H1 (cell line): ENCODE results near the gene NUDC. TPM values are rescaled to one million over a fixed set of nuclear protein-coding genes. Genes with fewer than 3 reads are reported as not detected.

Source experiments
- CTCF ChIA-PET: fragments of 300-600 bp; sonication (Branson Sonifier 250); formaldehyde crosslinking; loops from one replicate; lab custom pipeline; 2021; ENCODE audit not compliant: partially characterized antibody; lab: Charles Lee
- POLR2A ChIA-PET: fragments of 300-600 bp; sonication (Branson Sonifier 250); formaldehyde crosslinking; loops from one replicate; lab custom pipeline; 2021; ENCODE audit warnings: inconsistent platforms; ENCODE audit not compliant: partially characterized antibody; lab: Charles Lee
- DNase-seq, 2 experiments: peaks; one replicate each; pipeline versions ENCODE4 v3.0.0 to v3.0.0-alpha.2; 2010 to 2022; ENCODE audit warnings: low spot score in 2 of 2, low read depth in 1 of 2, mixed read lengths in 1 of 2
- FAIRE-seq: peaks from 2 replicates; lab custom pipeline; 2011; peaks lifted over from hg19 to GRCh38; lab: Jason Lieb, UNC
- H2AFZ ChIP-seq: 2 replicates; pipeline ENCODE4 v1.8.1; 2012; ENCODE audit warnings: low read length, inconsistent platforms
- H2AK5ac ChIP-seq: 2 replicates; pipeline ENCODE4 v1.6.1; 2013; ENCODE audit warnings: low read depth, low read length
- H2BK120ac ChIP-seq: replicated peaks from 2 replicates; pipeline ENCODE3; 2013; ENCODE audit warnings: low read depth, low read length, inconsistent platforms
- H2BK12ac ChIP-seq: 2 replicates; pipeline ENCODE4 v1.6.1; 2013; ENCODE audit warnings: low read depth, low read length
- H2BK15ac ChIP-seq: 2 replicates; pipeline ENCODE4 v1.6.1; 2013; ENCODE audit warnings: low read length
- H2BK20ac ChIP-seq: 2 replicates; pipeline ENCODE4 v1.6.1; 2013; ENCODE audit warnings: low read length
- H2BK5ac ChIP-seq: 2 replicates; pipeline ENCODE4 v1.6.1; 2013; ENCODE audit warnings: low read depth, low read length
- H3K14ac ChIP-seq: 2 replicates; pipeline ENCODE4 v1.6.1; 2013; ENCODE audit warnings: inconsistent platforms; ENCODE audit not compliant: insufficient read length
- H3K18ac ChIP-seq: 2 replicates; pipeline ENCODE4 v1.6.1; 2013; ENCODE audit warnings: low read length; ENCODE audit errors: extremely low read depth
- H3K23ac ChIP-seq: 2 replicates; pipeline ENCODE4 v1.6.1; 2013; ENCODE audit warnings: inconsistent platforms; ENCODE audit not compliant: insufficient read length
- H3K23me2 ChIP-seq: 2 replicates; pipeline ENCODE4 v1.6.1; 2013; ENCODE audit warnings: low read depth, low read length
- H3K27ac ChIP-seq: 2 replicates; pipeline ENCODE4 v1.6.1; 2011; ENCODE audit warnings: low read depth, low read length, inconsistent platforms
- H3K27me3 ChIP-seq, 4 experiments: replicated peaks in 1 of 4; 1 replicate in 1 of 4; 2 replicates in 3 of 4; pipeline versions ENCODE4 v1.6.1 to v1.8.1; 2011 to 2013; ENCODE audit warnings: low read length in 3 of 4, mild to moderate bottlenecking in 3 of 4, inconsistent platforms in 2 of 4, mixed read lengths in 2 of 4, moderate library complexity in 1 of 4; ENCODE audit not compliant: control insufficient read depth in 3 of 4, insufficient read depth in 3 of 4; ENCODE audit errors: extremely low read depth in 1 of 4
- H3K36me3 ChIP-seq, 4 experiments: 2 replicates each; pipeline versions ENCODE4 v1.6.1 to v1.8.1; 2011 to 2013; ENCODE audit warnings: mild to moderate bottlenecking in 4 of 4, low read length in 3 of 4, moderate library complexity in 2 of 4, control low read depth in 1 of 4, inconsistent platforms in 1 of 4; ENCODE audit not compliant: insufficient read depth in 4 of 4, control insufficient read depth in 2 of 4
- H3K4ac ChIP-seq: replicated peaks from 2 replicates; pipeline ENCODE3; 2013; ENCODE audit warnings: low read length, low read depth, mixed read lengths, inconsistent platforms; ENCODE audit not compliant: insufficient read length
- H3K4me1 ChIP-seq, 4 experiments: replicated peaks in 1 of 4; 1 replicate in 1 of 4; 2 replicates in 3 of 4; pipeline versions ENCODE4 v1.6.1 to v1.8.1; 2011 to 2013; ENCODE audit warnings: low read length in 3 of 4, inconsistent platforms in 2 of 4, mixed read lengths in 1 of 4; ENCODE audit not compliant: insufficient read depth in 4 of 4, control insufficient read depth in 3 of 4
- H3K4me2 ChIP-seq, 2 experiments: 2 replicates each; pipeline versions ENCODE4 v1.6.1 to v1.8.1; 2011 to 2013; ENCODE audit warnings: low read depth in 2 of 2, low read length in 2 of 2, control low read depth in 1 of 2, inconsistent platforms in 1 of 2, mild to moderate bottlenecking in 1 of 2; ENCODE audit not compliant: insufficient read depth in 1 of 2
- H3K4me3 ChIP-seq, 4 experiments: fragments of 200-600, 300-600 bp in 1 of 4; sonication (generic), shearing (Covaris generic), sonication (Bioruptor Twin) in 1 of 4; 2 replicates each; pipeline versions ENCODE4 v1.5.1 to v1.8.1; 2011 to 2016; ENCODE audit warnings: low read length in 4 of 4, low read depth in 3 of 4, control low read depth in 2 of 4, inconsistent platforms in 2 of 4, mild to moderate bottlenecking in 2 of 4, mixed read lengths in 1 of 4, moderate library complexity in 1 of 4; ENCODE audit not compliant: insufficient read depth in 2 of 4; ENCODE audit errors: extremely low read depth in 1 of 4
- H3K56ac ChIP-seq: replicated peaks from 2 replicates; pipeline ENCODE3; 2013; ENCODE audit warnings: low read depth, mild to moderate bottlenecking, mixed read lengths, low read length, inconsistent platforms; ENCODE audit not compliant: insufficient read length
- H3K79me1 ChIP-seq: 2 replicates; pipeline ENCODE4 v1.6.1; 2013; ENCODE audit warnings: low read depth, low read length, control low read depth
- H3K79me2 ChIP-seq, 2 experiments: 2 replicates each; pipeline versions ENCODE4 v1.6.1 to v1.8.1; 2012 to 2013; ENCODE audit warnings: low read length in 2 of 2, mild to moderate bottlenecking in 2 of 2, inconsistent platforms in 1 of 2; ENCODE audit not compliant: insufficient read depth in 2 of 2, control insufficient read depth in 1 of 2
- H3K9ac ChIP-seq, 4 experiments: replicated peaks in 1 of 4; 1 replicate in 1 of 4; 2 replicates in 3 of 4; pipeline versions ENCODE4 v1.6.1 to v1.8.1; 2011 to 2013; ENCODE audit warnings: low read depth in 3 of 4, low read length in 3 of 4, control low read depth in 2 of 4, mild to moderate bottlenecking in 2 of 4, moderate library complexity in 2 of 4, inconsistent platforms in 1 of 4; ENCODE audit errors: extremely low read depth in 1 of 4
- H3K9me3 ChIP-seq, 2 experiments: 2 replicates each; pipeline versions ENCODE4 v1.6.1 to v1.8.1; 2012 to 2013; ENCODE audit warnings: mild to moderate bottlenecking in 2 of 2, moderate library complexity in 2 of 2, control low read depth in 1 of 2, inconsistent platforms in 1 of 2, low read depth in 1 of 2, low read length in 1 of 2, mixed read lengths in 1 of 2; ENCODE audit not compliant: insufficient read depth in 2 of 2
- H4K20me1 ChIP-seq, 2 experiments: replicated peaks in 1 of 2; 2 replicates each; pipeline versions ENCODE3 to v1.8.1; 2011 to 2013; ENCODE audit warnings: inconsistent platforms in 2 of 2, low read length in 2 of 2, mild to moderate bottlenecking in 1 of 2; ENCODE audit not compliant: insufficient read depth in 2 of 2, control insufficient read depth in 1 of 2
- H4K5ac ChIP-seq: 2 replicates; pipeline ENCODE4 v1.6.1; 2013; ENCODE audit warnings: low read length, low read depth, mixed read lengths, inconsistent platforms; ENCODE audit not compliant: insufficient read length
- H4K8ac ChIP-seq: 2 replicates; pipeline ENCODE4 v1.8.0; 2013; ENCODE audit warnings: mild to moderate bottlenecking, moderate library complexity, low read length, inconsistent platforms; ENCODE audit not compliant: insufficient read depth; ENCODE audit errors: extremely low read depth
- H4K91ac ChIP-seq: replicated peaks from 2 replicates; pipeline ENCODE3; 2013; ENCODE audit warnings: low read length, mixed read lengths, inconsistent platforms; ENCODE audit not compliant: insufficient read length
- BCL11A ChIP-seq, 2 experiments: IDR thresholded peaks; one replicate each; pipeline ENCODE4 v1.6.1; 2011; ENCODE audit warnings: low read depth in 2 of 2, low read length in 2 of 2, mild to moderate bottlenecking in 2 of 2
- CBX5 ChIP-seq: fragments of 300-800, 300-1000 bp; sonication (generic); IDR thresholded peaks from 2 replicates; pipeline ENCODE4 v1.7.1; 2016; ENCODE audit warnings: antibody characterized with exemption, low read length, low read depth
- CREB1 ChIP-seq: IDR thresholded peaks from 2 replicates; pipeline ENCODE4 v1.6.1; 2012; ENCODE audit warnings: inconsistent platforms
- EP300 ChIP-seq, 2 experiments: IDR thresholded peaks; 1 replicate in 1 of 2; 2 replicates in 1 of 2; pipeline ENCODE4 v1.6.1; 2011 to 2012; ENCODE audit warnings: low read depth in 2 of 2, low read length in 2 of 2, mild to moderate bottlenecking in 2 of 2, borderline replicate concordance in 1 of 2, inconsistent platforms in 1 of 2, moderate library complexity in 1 of 2
- GABPA ChIP-seq: IDR thresholded peaks from 2 replicates; pipeline ENCODE4 v1.6.1; 2011; ENCODE audit warnings: mild to moderate bottlenecking, low read length, moderate library complexity, borderline replicate concordance; ENCODE audit not compliant: insufficient read depth
- GTF2F1 ChIP-seq: IDR thresholded peaks from 2 replicates; pipeline ENCODE4 v1.6.1; 2012; ENCODE audit warnings: low read depth, low read length, improper control_type of control experiment, borderline replicate concordance
- MAX ChIP-seq: IDR thresholded peaks from 2 replicates; pipeline ENCODE4 v1.6.1; 2012; ENCODE audit warnings: inconsistent platforms
- NANOG ChIP-seq: IDR thresholded peaks from 2 replicates; pipeline ENCODE4 v1.6.1; 2011; ENCODE audit warnings: low read length, low read depth, mild to moderate bottlenecking, inconsistent platforms; ENCODE audit not compliant: insufficient read depth, poor library complexity, severe bottlenecking
- RBBP5 ChIP-seq: IDR thresholded peaks from 2 replicates; pipeline ENCODE4 v1.7.1; 2012; ENCODE audit warnings: low read depth, mild to moderate bottlenecking, inconsistent platforms, low read length, moderate library complexity, borderline replicate concordance
- RFX5 ChIP-seq: IDR thresholded peaks from 2 replicates; pipeline ENCODE4 v1.6.1; 2011; ENCODE audit warnings: low read depth, low read length, improper control_type of control experiment, borderline replicate concordance
- SIRT6 ChIP-seq: IDR thresholded peaks from one replicate; pipeline ENCODE4 v1.7.1; 2012; ENCODE audit warnings: low read length, inconsistent platforms
- ZNF274 ChIP-seq: IDR thresholded peaks from 2 replicates; pipeline ENCODE4 v1.7.0; 2012; ENCODE audit warnings: low read length, borderline replicate concordance; ENCODE audit errors: extremely low read depth
- WGBS, 2 experiments: shearing (Covaris generic) in 1 of 2; methylation state at CpG; one replicate each; pipeline versions ENCODE4 v1.1.6 to v1.1.7; 2013 to 2015; ENCODE audit warnings: low lambda C conversion rate in 2 of 2, mixed read lengths in 2 of 2, inconsistent platforms in 1 of 2, low coverage in 1 of 2, missing lambda C conversion rate in 1 of 2; ENCODE audit not compliant: insufficient replicate concordance in 2 of 2, insufficient coverage in 1 of 2, insufficient read length in 1 of 2; ENCODE audit errors: extremely low coverage in 1 of 2, missing lambda C conversion rate in 1 of 2; 5-methylcytosine and 5-hydroxymethylcytosine counted together
- polyA plus RNA-seq, 7 experiments: library from polyadenylated mRNA; depleted of rRNA in 3 of 7; stranded (reverse) in 5 of 7; unstranded in 2 of 7; fragments of >200 nt in 5 of 7; fragments of 200-250 nt in 2 of 7; gene quantifications; 1 replicate in 5 of 7; 2 replicates in 1 of 7; 4 replicates in 1 of 7; pipeline versions ENCODE4 v1.2.1 to v1.2.3, GENCODE V29; 2011 to 2013; ENCODE audit warnings: missing spikeins in 2 of 7, mixed read lengths in 2 of 7
- total RNA-seq: library from RNA; stranded (reverse); fragmentation: NEBNext Ultra II Directional; extraction: Animal tissue kit (Norgen Biotek cat#: 25700); gene quantifications from 2 replicates; pipeline ENCODE4 v1.2.1, GENCODE V29; 2021

Gene NUDC
- total and polyA plus RNA-seq, 2 of the 8 experiments (the other 6 are each of a cell fraction or from before 2014, with no cell fraction given) = 43.2 to 131 TPM

GRCh38 chr1:26913389-26913753, 8.2 kb upstream of the NUDC start:
- no peaks in the 10 kb centered on the region for H3K4me1 ChIP-seq
- DNase-seq = no peak
- H2BK120ac ChIP-seq = no peak overlapping the region
- no peaks in the 10 kb centered on the region for H3K36me3 ChIP-seq
- no peak overlapping the region for H2BK12ac ChIP-seq
- H3K9ac ChIP-seq = no peak overlapping the region
- H3K14ac ChIP-seq = no peak overlapping the region
- ChIA-PET CTCF (interaction anchor here (0.8 to 1.3 kb wide), 3 partner anchors 47 to 311 kb away, joined by 3 read pairs; partner anchors contain the start of gene KDF1), POLR2A (interaction anchor here (1.1 to 2.5 kb wide), 5 partner anchors 9 to 23 kb away, joined by 3 to 14 read pairs (median 7); partner anchors contain the start of genes GPATCH3, GPN2 and NUDC)
- no peak overlapping the region for H3K56ac ChIP-seq
- no peaks in the 10 kb centered on the region for H3K23me2 ChIP-seq
- H2BK20ac ChIP-seq = no peak overlapping the region
- H4K5ac ChIP-seq = no peak overlapping the region
- no peak overlapping the region for H3K18ac ChIP-seq
- no peaks in the 10 kb centered on the region for H3K79me1 ChIP-seq
- H2AK5ac ChIP-seq = no peak overlapping the region
- no peak overlapping the region for H3K27ac ChIP-seq
- H3K79me2 ChIP-seq = no peaks in the 10 kb centered on the region
- H3K23ac ChIP-seq = no peak overlapping the region
- no peak for FAIRE-seq
- H2AFZ ChIP-seq = no peak overlapping the region
- no peak overlapping the region for H3K4me3 ChIP-seq
- H4K8ac ChIP-seq = no peak overlapping the region
- 86% methylated on average over 5 of the region's 5 CpGs; no CpG with 5 or more reads in 1 of the 2 experiments for WGBS, 2 experiments
- peaks cover 0 to 2% (median 0%) of the 10 kb centered on the region in 4 experiments; a peak in 2 of 7 replicates for H3K27me3 ChIP-seq
- no peak for TF ChIP-seq BCL11A (IDR thresholded peaks at IDR 0.05; ENCODE audit: low read depth in 2 of 2, low read length in 2 of 2)
- TF ChIP-seq ZNF274 = no peak
- TF ChIP-seq NANOG = no peak
- TF ChIP-seq CBX5 = no peak
- TF ChIP-seq EP300 (IDR thresholded peaks at IDR 0.05; ENCODE audit: borderline replicate concordance in 1 of 2, low read depth in 2 of 2, low read length in 2 of 2) = no peak
- TF ChIP-seq RFX5 = no peak
- no peak for TF ChIP-seq GABPA
- TF ChIP-seq RBBP5 = no peak
- TF ChIP-seq SIRT6 = no peak
- no peak for TF ChIP-seq CREB1
- TF ChIP-seq GTF2F1 = no peak
- TF ChIP-seq MAX = no peak
- no peak overlapping the region for H3K4ac ChIP-seq
- H2BK5ac ChIP-seq = no peak overlapping the region
- H3K4me2 ChIP-seq = no peak overlapping the region
- no peaks in the 10 kb centered on the region for H3K9me3 ChIP-seq
- no peak overlapping the region for H4K91ac ChIP-seq
- H4K20me1 ChIP-seq = no peaks in the 10 kb centered on the region
- no peak overlapping the region for H2BK15ac ChIP-seq
